Mesangial cell (primary cell): ENCODE results near the gene GMPPB. TPM values are rescaled to one million over a fixed set of nuclear protein-coding genes. Genes with fewer than 3 reads are reported as not detected.

Source experiments
- total RNA-seq: library from RNA; depleted of rRNA; stranded (reverse); fragments of >200 nt; gene quantifications from 2 replicates; pipeline ENCODE4 v1.2.3, GENCODE V29; 2015

Gene GMPPB
- 18.3 and 72.4 TPM in 2 replicates for total RNA-seq

DNA sequence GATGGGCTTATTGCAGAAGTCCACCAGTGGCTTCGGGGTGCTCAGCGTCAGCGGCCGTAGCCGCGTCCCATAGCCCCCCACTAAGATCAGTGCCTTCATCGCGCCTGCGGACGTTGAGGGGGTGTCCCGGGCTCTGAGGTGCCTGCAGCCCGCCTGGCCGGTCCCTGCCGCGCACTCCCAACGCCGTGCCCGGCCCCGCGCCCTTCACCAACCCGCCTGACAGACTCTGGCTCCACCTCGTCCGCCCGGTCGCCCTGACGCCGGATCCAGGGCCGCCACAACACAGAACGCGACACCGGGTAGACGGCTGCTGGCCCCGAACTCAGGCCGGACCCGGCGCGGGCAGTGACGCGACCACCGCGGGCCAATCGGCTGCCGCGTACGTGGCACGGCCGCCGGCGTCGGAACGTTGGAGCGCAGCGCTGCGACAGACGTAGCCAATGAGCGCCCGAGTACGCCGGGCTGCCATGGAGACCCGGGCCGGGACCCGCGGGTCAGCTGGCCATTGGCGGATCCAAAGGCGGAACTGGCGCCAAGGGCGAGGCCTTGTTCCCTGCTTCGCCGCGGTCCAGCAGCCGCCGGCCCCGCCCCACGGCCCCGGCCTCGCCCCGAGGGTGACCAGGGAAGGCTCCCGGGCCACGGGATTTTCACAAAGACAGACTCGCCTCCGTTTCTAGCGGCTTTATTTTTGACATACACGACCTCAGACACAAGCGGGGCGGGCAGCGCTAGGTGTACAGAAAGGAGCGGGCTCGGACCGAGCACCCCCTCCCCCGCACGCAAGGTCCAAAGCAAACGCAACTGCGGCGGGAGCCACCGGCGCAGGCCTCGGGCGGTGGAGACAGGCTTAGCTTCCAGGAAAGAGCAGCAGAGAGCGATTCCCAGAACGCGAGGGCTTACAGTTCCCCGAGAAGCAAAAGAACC is at the start of gene GMPPB:
Gene GMPPB, minus strand, starts transcription at position 324 of the 924 bp plus-strand sequence. Its CDS starts 225 bp downstream, at position 99.

DNA sequence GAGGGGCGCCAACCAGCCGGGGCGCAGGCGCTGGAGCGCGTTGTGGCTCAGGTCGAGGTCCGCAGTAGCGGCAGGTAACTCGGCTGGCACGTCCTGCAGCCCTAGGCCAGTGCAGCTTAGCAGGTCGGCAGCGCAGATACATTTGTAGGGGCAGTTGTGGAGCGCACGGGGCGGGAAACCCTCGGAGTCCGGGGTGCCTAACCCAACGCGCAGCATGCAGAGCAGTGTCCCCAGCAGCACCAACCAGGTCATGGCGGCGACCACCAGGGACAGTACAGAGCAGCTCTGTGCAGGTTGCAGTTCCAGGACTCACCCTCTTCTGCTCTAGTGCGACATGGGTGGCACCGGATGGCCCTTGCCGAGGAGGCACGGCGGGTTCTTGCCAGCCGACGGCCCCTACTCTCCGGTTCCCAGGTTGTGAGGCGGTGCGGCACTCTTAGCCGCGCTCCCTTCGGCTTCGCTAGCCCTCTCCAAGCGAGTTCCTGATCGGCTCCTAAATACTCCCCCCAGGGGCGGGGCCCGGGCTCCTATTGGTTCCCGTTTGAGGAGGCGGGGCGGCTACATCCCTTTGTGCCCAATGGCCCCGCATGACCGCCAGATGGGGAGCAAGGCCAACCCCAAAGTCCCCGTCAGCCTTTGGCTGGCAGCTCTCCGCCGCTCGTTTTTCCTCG is 4.4 kb downstream of the GMPPB start, which contains the start of gene AMIGO3:
Gene AMIGO3, minus strand, starts transcription at position 471 of the 671 bp plus-strand sequence. Its CDS starts 219 bp downstream, at position 252.

DNA sequence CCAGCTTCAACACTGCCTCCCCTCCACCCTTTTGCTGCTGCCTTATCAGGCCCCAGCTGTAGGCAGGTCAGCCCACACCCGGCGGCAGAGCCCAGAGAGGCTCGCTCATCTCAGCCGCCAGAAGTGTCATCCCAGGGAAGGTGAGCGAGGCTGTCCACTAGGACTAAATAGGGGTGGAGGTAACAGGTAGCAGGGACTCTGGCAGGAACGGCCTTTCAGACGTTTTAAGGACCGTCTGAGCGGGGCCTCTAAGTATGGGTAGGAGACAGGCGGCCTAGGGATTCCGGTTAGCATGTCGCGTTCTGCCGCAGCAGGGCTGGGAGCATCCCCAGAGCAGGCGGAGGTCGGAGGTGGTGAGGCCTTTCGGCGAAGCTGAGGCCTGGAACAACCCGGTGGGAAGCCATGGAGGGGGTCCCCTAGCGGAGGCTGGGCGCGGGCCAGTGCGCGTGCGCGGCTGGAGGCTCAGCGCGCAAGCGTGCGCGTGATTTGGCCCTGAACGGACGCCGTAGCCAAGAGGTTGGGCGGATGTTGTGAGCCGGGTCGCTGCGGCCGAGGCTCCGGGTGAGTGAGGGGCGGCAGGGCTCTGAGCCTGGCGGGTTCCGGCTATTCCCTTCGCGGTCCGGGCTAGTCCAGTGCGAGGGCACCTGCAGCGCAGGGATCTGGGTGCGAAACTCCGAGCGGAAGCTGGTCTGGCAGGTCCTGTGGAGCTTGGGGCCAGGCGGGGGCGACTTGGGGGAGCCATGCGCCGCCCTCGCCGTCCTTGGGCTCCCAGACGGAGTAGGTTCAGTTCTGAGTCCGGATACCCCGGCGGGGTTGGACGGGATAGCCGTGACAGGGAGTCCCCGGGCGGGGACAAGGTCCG is 34.5 kb downstream of the GMPPB start, which contains the start of the genes MST1 and RNF123:
Gene MST1, minus strand, starts transcription at position 429 of the 862 bp plus-strand sequence. CDS start 783 bp downstream, outside the sequence.
Gene RNF123, plus strand, starts transcription at position 512 of the 862 bp plus-strand sequence. CDS start 1,609 bp downstream, outside the sequence.

DNA sequence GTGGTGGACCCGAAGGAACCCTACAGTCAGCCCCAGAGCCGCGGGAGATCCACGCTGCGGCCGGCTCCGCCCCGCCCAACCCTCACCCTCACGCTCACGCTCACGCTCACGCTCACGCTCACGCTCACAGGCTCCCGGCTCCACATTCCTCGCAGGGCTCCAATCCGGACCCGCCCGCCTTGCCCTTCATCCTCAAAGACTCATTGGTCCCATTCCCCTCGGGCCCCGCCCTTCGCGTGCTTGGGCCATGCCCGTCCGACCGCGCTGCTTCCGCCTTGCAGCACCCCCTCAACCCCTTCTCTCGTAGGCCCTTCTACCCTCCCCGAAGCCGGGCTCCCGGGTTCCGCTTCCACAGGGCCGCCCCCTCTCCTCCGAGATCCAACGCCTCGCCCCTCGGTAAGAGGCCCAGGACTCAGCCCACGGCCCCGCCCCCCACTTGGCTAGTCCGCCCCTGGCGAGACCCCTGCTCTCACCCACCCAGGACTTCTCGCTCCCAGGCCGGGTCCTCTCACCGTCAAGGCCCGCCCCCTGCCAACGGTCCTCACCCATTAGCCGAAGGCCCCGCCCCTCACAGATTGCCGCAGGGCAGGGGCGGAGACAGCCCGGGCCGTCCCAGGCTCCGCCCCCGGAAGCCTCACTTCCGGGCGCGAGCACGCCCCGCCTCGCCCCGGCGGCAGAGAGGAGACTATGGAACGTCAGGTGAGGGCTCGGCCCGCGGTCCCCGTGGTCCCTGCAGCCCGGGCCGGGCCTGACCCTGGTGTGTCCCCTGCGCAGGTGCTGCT is 49.8 kb downstream of the GMPPB start, which contains the start of gene APEH:
Gene APEH, plus strand, starts transcription at position 637 of the 782 bp plus-strand sequence. Its CDS starts 51 bp downstream, at position 688.

Other genes with a start within 250 kb of the GMPPB start
- gene BSN, start 169.5 kb downstream of the GMPPB start, total RNA-seq: 0.33 and 1.1 TPM in 2 replicates
- gene APEH, start 49.6 kb downstream of the GMPPB start, total RNA-seq: 148 and 154 TPM in 2 replicates
- gene MST1, start 34.5 kb downstream of the GMPPB start, total RNA-seq: 6.0 and 61.0 TPM in 2 replicates
- 21.0 and 38.0 TPM in 2 replicates for gene RNF123, start 34.4 kb downstream of the GMPPB start, total RNA-seq
- gene AMIGO3, start 4.3 kb downstream of the GMPPB start, total RNA-seq: 0.16 and 1.4 TPM in 2 replicates
- 32.9 and 51.1 TPM in 2 replicates for gene IP6K1, start 62.6 kb upstream of the GMPPB start, total RNA-seq
- gene CDHR4, start 75.9 kb upstream of the GMPPB start, total RNA-seq: not detected in 2 replicates
- 0.76 and 0.81 TPM in 2 replicates for gene INKA1, start 79.3 kb upstream of the GMPPB start, total RNA-seq
- 7.0 and 22.6 TPM in 2 replicates for gene UBA7, start 90.0 kb upstream of the GMPPB start, total RNA-seq
- 3.4 and 11.9 TPM in 2 replicates for gene TRAIP, start 132.6 kb upstream of the GMPPB start, total RNA-seq
- gene CAMKV, start 146.0 kb upstream of the GMPPB start, total RNA-seq: not detected in 2 replicates
- gene MST1R, start 179.9 kb upstream of the GMPPB start, total RNA-seq: 0.65 and 2.0 TPM in 2 replicates
- 11.5 and 17.9 TPM in 2 replicates for gene MON1A, start 205.9 kb upstream of the GMPPB start, total RNA-seq
- gene RBM6, start 216.2 kb upstream of the GMPPB start, total RNA-seq: 16.8 and 25.0 TPM in 2 replicates